Fibroblast of lung (primary cell): Measurements from ENCODE around the gene CCDC12.

Experiments used
- CTCF ChIP-seq, 2 donors: IDR thresholded peaks in 1 of 2; conservative IDR thresholded peaks in 1 of 2; 1 replicate in 1 of 2; 2 replicates in 1 of 2; pipeline ENCODE4 v1.5.1; 2011 to 2012; ENCODE audit warnings: low read length in 2 of 2, control low read depth in 1 of 2, inconsistent platforms in 1 of 2, low read depth in 1 of 2, mild to moderate bottlenecking in 1 of 2
- EZH2 ChIP-seq: IDR thresholded peaks from 2 replicates; pipeline ENCODE4 v1.5.1; 2012; ENCODE audit warnings: low read length, control low read depth, mild to moderate bottlenecking; ENCODE audit errors: missing control alignments

GRCh38 chr3:46948830-46949671, 27.5 kb downstream of the CCDC12 start:
- TF ChIP-seq CTCF (conservative IDR thresholded peaks at IDR 0.05 in 1 of 2, IDR thresholded peaks at IDR 0.05 in 1 of 2; ENCODE audit: low read depth in 1 of 2, low read length in 2 of 2) (no peak), EZH2 (no peak)
